ENCODE data around the gene GARIN5B. TPM values are rescaled to one million over a fixed set of nuclear protein-coding genes. Genes with fewer than 3 reads are reported as not detected.
"Not testable (repeated sequence)": the region's sequence is repeated elsewhere in the genome, so short reads cannot be mapped to it uniquely, and the experiment has no call there.

GARIN5B gene
- total RNA-seq, 1 donor from 2014 or later = not detected

- Mint-ChIP-seq H3K4me3 (peak overlapping the region; percentile 91), H3K4me1 (peaks cover 24% of the 10 kb centered on the region), H3K27ac (peak overlapping the region; percentile 70), H3K9me3 (peaks cover 5% of the 10 kb centered on the region), H3K36me3 (ENCODE audit: low read depth) (peaks cover 42% of the 10 kb centered on the region), H3K27me3 (no peaks in the 10 kb centered on the region)
- intact Hi-C loops (cut with micrococcal nuclease) = loop anchor here (1.0 to 5.0 kb wide), 3 partner anchors 200 to 1290 kb away; partner anchors contain the start of genes PRPF31, TFPT and ZNF865
- TF ChIP-seq, protein P1, sequence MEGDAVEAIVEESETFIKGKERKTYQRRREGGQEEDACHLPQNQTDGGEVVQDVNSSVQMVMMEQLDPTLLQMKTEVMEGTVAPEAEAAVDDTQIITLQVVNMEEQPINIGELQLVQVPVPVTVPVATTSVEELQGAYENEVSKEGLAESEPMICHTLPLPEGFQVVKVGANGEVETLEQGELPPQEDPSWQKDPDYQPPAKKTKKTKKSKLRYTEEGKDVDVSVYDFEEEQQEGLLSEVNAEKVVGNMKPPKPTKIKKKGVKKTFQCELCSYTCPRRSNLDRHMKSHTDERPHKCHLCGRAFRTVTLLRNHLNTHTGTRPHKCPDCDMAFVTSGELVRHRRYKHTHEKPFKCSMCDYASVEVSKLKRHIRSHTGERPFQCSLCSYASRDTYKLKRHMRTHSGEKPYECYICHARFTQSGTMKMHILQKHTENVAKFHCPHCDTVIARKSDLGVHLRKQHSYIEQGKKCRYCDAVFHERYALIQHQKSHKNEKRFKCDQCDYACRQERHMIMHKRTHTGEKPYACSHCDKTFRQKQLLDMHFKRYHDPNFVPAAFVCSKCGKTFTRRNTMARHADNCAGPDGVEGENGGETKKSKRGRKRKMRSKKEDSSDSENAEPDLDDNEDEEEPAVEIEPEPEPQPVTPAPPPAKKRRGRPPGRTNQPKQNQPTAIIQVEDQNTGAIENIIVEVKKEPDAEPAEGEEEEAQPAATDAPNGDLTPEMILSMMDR (IDR thresholded peaks at IDR 0.05) = no peak
- ChIA-PET POLR2A (interaction anchor here (0.5 to 11.4 kb wide), 41 partner anchors 8 to 1876 kb away, joined by 3 to 215 read pairs (median 5); partner anchors contain the start of genes FIZ1, HSPBP1, ISOC2 and KMT5C), CTCF (interaction anchor here (1.1 to 1.9 kb wide), 2 partner anchors 23 to 266 kb away, joined by 3 to 4 read pairs; partner anchors contain the start of gene TMEM238)
- DNase-seq (no peak), ATAC-seq (ENCODE audit: low read depth) (no peak)
Observed at GRCh38 chr19:55406826-55407549, 43.9 kb upstream of the GARIN5B start.

DNA sequence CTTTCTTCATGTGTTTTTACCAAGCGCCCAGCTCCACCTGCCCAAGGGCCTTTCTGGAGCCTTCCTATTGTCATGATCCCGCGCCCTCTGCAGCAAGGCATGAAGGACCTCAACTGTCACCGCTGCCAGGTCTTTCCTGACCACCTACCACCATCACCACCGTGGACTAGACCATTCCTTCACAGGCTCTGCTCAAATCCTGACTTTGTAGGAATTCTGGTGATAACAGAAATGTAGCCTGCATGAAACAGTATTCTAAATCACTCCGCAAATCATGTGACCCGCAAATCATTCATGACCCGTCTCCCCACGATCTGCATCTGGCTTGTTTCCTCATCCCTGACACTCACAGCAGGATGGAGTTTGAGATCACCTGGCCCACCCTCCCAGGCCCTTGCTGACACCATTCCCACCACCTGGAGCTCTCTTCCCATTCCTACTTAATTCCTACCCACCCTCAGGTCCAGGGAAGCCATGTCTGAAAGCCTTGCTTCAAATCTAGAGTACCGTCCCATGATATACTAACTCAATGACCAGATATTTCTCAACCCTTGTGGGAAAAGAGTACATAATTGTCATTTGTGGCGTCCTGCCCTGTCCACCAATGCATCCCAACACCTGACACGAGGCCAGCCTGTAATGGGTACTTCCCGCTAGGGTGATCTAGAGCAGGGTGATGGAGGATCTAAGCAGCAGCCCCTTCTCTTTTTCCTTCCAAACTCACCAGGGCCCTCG is 43.2 kb upstream of the GARIN5B start:
- DNase-seq (no peak), ATAC-seq (ENCODE audit: low read depth) (no peak)
- Mint-ChIP-seq H3K4me3 (peak overlapping the region; percentile 91), H3K36me3 (ENCODE audit: low read depth) (peaks cover 47% of the 10 kb centered on the region), H3K27ac (peak overlapping the region; percentile 35), H3K27me3 (no peaks in the 10 kb centered on the region), H3K4me1 (peaks cover 24% of the 10 kb centered on the region), H3K9me3 (peaks cover 5% of the 10 kb centered on the region)
- TF ChIP-seq, protein P1 (IDR thresholded peaks at IDR 0.05) = no peak
- ChIA-PET CTCF (no interaction called here), POLR2A (interaction anchor here (0.6 to 11.4 kb wide), 6 partner anchors 18 to 288 kb away, joined by 4 to 215 read pairs (median 14); partner anchors contain the start of genes PPP1R12C, RPL28 and TMEM238)
- intact Hi-C loops (cut with micrococcal nuclease) = loop anchor here (5.0 kb wide), 2 partner anchors 201 to 1289 kb away; partner anchors contain the start of genes PRPF31, TFPT and ZNF865

DNA sequence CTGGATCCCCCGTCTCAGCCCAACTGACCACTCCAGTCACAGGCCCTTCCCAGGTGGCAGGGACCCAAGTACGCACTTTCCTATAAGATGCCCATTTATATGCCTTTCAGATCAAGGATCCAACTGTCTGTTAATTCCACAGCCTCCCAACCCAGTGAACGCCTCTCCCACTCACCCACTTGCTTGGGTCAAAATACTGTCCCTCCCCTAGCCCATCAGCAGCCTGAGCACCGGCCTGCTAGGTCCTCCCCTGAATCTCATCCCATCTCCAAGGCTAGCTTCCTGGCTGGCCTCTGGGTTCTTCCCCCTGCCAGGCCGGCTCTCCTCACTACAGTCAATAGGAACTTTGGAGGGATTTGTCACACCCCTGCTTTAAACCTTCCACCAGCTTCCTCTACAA is 42.6 kb upstream of the GARIN5B start:
- peaks cover 52% of the 10 kb centered on the region for H3K36me3 Mint-ChIP-seq (ENCODE audit: low read depth)
- intact Hi-C loops (cut with micrococcal nuclease) = loop anchor here (5.0 kb wide), 2 partner anchors 202 to 1288 kb away; partner anchors contain the start of genes PRPF31, TFPT and ZNF865
- CTCF ChIA-PET = no interaction called here
- H3K9me3 Mint-ChIP-seq = peaks cover 5% of the 10 kb centered on the region
- peaks cover 24% of the 10 kb centered on the region for H3K4me1 Mint-ChIP-seq
- ATAC-seq (ENCODE audit: low read depth) = no peak
- POLR2A ChIA-PET = interaction anchor here (0.6 to 11.4 kb wide), 4 partner anchors 18 to 288 kb away, joined by 4 to 215 read pairs (median 10); partner anchors contain the start of genes PPP1R12C, RPL28 and TMEM238
- DNase-seq = no peak
- H3K27ac Mint-ChIP-seq = no peak overlapping the region
- H3K27me3 Mint-ChIP-seq = no peaks in the 10 kb centered on the region
- TF ChIP-seq, protein P1 (IDR thresholded peaks at IDR 0.05) = no peak
- peak overlapping the region; percentile 91 for H3K4me3 Mint-ChIP-seq

- Mint-ChIP-seq H3K36me3 (ENCODE audit: low read depth) (peaks cover 51% of the 10 kb centered on the region), H3K27ac (no peak overlapping the region), H3K4me1 (peaks cover 15% of the 10 kb centered on the region), H3K4me3 (no peak overlapping the region), H3K9me3 (no peaks in the 10 kb centered on the region), H3K27me3 (no peaks in the 10 kb centered on the region)
- ATAC-seq (ENCODE audit: low read depth) = no peak
- POLR2A ChIA-PET = interaction anchor here (0.5 to 11.4 kb wide), 2 partner anchors 14 to 74 kb away, joined by 3 to 215 read pairs; partner anchors contain the start of genes RPL28 and TMEM238
- CTCF ChIA-PET = no interaction called here
- intact Hi-C loops (cut with micrococcal nuclease) = no loop called here
- DNase-seq = no peak
- TF ChIP-seq, protein P1 (IDR thresholded peaks at IDR 0.05) = no peak
Observed at GRCh38 chr19:55402509-55402908, 39.4 kb upstream of the GARIN5B start.

GRCh38 chr19:55401390-55401789 is 38.3 kb upstream of the GARIN5B start:
- DNase-seq; intact Hi-C loops (cut with micrococcal nuclease); H3K4me3 Mint-ChIP-seq; ATAC-seq (ENCODE audit: low read depth); H3K27ac Mint-ChIP-seq; H3K4me1 Mint-ChIP-seq; H3K9me3 Mint-ChIP-seq; CTCF ChIA-PET; H3K27me3 Mint-ChIP-seq: not testable (repeated sequence)
- POLR2A ChIA-PET = interaction anchor here (11.4 kb wide), 1 partner anchor 13 kb away, joined by 215 read pairs; the partner anchor contains the start of genes RPL28 and TMEM238
- peaks cover 47% of the 10 kb centered on the region for H3K36me3 Mint-ChIP-seq (ENCODE audit: low read depth)

All from activated B cell treated with CpG ODN at 0.5 μM for 24 hours (primary cell).